HG03175 (cell line): ENCODE results near the gene SIX2.

Experiments used
- ATAC-seq: cut with Tn5 transposase; IDR thresholded peaks from one replicate; pipeline ENCODE4 v1.9.1; 2021; ENCODE audit warnings: mild to moderate bottlenecking, moderate library complexity; ENCODE audit not compliant: unreplicated experiment

Gene SIX2

GRCh38 chr2:45024097-45024496 is 14.8 kb upstream of the SIX2 start:
- no peak for ATAC-seq

- no peak for ATAC-seq
Measured at GRCh38 chr2:45020439-45020838, 11.2 kb upstream of the SIX2 start.

DNA sequence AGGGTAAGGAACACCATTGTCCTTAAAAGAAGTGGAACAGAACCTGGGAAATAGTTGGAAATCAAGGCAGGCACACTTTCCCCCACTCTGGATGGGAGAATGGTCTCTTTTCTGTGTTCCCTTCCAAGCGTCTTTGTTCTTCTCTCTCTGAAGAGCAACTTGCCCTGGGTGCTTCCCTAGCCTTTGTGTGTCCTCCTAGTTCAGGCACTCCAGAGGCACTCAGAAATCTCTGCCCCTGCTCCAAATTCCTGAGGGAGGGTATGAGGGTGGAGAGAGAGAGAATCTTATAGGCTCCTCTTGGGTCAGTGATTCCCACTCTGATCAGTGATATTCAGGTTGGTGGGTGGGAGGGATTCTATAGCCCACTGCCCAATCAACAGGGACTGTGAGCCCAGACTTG is 8.8 kb upstream of the SIX2 start:
- no peak for ATAC-seq

GRCh38 chr2:45014831-45015230 is 5.6 kb upstream of the SIX2 start:
- no peak for ATAC-seq

DNA sequence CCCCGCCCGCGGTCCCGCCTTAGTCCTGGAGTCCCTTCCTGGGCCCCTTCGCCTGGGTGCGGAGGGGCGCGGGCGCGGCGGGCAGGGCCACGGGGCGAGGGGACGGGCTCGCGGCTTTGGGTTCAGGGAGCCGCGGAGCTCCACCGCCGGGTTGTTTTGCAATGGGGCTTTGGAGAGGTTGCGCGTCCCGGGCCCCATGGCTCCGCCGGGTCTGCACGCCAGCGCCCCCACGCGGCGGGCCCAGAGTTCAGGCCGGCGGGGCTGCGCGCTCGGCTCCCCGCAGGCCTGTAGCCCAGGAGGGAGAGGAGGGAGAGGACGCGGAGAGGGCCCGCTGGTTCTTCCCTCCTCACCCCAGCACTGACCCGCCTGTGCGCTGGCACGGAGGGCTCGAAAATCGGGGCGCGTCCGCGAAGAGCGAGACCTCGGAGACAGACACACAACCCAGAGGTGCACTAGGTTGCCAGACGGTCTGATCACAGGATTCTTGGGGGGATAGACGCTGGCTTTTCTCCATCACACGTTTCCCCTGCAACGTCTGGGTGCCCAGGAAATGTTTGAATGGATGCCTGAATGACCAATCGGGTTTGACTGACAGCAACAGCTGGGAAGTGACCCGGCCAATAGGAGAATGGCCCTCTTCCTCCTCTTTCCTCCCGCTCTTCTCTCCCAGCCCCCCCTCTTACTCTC is 4.9 kb upstream of the SIX2 start:
- no peak for ATAC-seq

DNA sequence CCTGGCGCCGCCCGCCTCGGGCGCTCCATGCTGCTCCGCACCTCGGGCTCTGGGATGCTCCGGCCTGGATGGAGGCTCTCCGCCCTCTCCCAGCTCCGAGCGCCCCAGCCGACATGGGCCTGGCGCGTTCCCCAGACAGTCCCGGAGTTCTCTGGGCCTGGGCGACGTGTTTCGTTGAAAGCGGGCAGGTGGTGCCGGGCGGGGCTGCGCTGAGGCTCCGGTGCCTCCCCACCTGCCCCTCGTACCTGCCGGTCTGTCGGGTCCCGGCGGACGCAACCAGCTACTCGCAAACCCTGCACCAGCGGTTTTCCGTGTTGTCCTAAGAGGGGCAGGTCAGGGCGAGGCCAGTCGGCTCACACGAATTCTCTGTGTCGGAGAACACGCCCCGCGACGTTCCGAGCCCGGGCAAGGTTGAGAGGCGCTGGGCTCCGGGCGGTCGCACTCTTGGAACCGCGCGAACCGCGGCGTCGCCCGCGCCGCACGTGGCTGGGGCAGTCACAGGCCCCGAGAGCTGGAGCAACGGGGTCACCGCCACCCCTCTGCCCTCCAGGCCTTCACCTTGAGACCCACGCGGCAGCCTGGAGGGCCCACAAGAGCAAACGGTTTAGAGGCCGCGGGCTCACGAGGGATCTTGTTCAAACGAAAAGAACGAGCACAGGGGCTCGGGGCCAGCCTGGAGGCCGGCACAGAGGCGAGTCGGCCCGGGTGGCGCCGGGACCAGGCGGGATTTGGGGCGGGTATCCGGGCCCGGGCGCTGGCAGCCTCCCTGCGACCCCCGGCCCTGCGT is 4.2 kb upstream of the SIX2 start:
- no peak for ATAC-seq

DNA sequence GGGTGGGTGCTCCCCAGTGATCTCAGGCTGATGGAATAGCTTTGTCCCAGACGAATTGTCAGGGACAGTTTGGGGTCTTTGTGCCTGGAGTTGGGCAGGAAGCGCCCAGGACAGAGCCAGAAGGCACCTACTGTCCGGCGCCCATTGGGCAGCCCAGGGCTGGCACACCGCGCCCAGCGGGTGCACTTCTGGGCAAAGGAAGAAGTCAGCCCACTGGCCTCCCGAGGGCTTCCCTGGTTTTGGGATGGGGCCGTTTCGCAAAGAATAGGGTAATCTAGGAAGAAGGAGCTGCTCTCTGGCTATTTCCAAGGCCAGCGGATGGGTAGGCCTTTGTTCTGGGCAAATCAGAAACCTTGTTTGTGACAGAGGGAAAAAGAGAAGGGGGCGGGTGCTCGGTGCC is 3.5 kb upstream of the SIX2 start:
- ATAC-seq = no peak

- no peak for ATAC-seq
Measured at GRCh38 chr2:45011621-45012602, 2.7 kb upstream of the SIX2 start.

- no peak for ATAC-seq
Measured at GRCh38 chr2:45011121-45011520, 1.9 kb upstream of the SIX2 start.

GRCh38 chr2:45010702-45011012 is 1.4 kb upstream of the SIX2 start:
- no peak for ATAC-seq

DNA sequence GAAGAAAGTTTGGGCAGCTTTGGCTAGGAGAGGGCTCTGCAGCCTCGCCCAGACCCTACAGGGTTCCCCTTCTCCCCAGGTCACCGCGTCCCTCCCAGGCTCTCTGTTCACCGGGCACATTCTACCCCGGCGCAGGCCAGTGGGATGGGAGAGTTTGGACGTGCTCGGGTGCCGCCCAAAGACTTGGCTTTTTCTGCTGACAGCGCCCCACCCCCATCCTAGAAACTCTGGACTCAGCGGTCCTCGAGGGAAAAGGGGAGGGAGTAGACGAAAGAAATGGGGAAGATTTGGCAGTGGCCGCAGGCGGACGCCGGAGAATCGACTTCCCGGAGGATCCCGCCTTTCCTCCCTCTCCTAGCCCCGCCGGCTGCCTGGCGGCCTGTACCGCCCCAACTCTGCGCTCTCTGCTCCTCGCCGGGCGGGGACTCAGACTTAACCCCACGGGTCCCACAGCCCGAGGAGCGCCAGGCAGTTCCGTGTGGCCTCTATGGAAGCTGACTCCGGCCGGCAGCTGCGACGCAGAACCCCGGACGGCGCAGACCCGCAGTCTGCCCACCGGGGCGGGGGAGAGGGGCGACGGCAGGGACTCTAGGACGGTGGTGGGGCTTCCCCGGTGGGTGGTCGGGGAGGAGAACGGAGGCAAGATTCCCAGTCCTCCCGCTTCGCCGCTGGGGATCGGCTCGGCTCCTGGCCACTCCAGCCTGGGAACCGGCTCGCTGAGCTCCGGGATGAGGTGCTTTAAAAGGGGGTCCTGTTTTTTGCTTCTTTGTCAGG is 863 bp upstream of the SIX2 start:
- ATAC-seq = no peak

DNA sequence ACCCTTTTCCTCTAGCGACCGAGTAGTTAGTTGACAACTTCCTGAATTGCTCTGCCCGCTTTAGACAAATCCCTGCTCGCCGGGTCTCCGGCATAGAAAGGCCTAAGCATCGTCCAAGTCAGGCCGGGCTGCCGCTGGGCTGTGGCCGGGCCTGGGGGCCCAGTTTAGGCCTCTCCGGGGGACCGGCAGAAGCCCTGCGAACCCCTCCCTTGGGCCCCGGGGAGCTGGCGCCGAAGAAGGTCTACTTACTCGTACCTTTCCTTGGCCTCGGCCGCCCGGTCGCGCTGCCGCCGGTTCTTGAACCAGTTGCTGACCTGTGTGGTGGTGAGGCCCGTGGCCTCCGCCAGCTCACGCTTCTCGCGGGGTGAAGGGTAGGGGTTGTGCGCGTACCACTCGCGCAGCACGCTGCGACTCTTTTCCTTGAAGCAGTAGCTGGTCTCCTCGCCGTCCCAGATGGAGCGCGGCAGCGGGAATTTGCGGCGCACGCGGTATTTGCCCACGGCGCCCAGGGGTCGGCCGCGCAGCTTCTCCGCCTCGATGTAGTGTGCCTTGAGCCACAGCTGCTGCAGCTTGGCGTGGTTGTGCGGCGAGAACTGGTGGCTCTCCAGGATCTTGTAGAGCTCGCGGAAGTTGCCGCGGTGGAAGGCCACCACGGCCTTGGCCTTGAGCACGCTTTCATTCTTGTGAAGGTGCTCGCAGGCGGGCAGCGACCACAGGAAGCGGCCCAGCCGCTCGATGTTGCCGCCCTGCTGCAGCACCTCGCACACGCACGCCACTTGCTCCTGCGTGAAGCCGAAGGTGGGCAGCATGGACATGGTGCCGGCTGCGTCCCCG is 739 bp downstream of the SIX2 start:
- ATAC-seq = no peak

DNA sequence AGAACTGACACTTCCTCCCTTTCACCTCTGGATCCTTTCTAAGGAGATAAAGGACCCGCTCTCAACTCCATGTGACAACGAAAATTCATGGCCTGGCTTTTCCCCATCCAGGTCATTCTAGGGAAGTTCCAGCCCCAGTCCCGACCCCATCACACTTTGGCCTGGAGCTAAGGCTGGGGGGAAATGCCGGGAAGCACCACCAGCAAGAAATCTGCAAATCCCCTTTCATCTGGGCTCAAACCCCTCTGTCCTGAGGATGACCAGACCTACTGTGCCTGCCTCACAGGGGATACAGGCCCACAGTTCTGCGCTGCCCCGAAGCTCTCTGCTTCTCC is 1.3 kb downstream of the SIX2 start:
- ATAC-seq = no peak

DNA sequence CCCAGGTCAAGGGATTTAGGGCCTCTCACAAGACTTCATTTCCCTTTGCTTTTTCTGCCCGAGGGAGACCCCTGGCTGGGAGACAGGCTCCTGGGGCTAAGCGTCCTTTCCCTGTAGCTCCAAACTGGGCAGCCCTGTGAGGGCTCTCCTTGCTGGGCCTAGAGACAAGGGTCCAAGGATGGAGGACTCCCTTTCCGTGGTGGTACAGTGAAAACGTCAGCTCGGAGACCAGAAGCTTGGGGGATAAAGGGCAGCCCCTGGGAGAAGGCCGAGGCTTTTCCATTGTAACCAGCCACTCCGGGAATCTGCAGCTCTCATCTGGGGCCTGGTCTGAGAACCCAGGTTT is 2.3 kb downstream of the SIX2 start:
- ATAC-seq = no peak

GRCh38 chr2:45006041-45006941 is 3.0 kb downstream of the SIX2 start:
- ATAC-seq = no peak

DNA sequence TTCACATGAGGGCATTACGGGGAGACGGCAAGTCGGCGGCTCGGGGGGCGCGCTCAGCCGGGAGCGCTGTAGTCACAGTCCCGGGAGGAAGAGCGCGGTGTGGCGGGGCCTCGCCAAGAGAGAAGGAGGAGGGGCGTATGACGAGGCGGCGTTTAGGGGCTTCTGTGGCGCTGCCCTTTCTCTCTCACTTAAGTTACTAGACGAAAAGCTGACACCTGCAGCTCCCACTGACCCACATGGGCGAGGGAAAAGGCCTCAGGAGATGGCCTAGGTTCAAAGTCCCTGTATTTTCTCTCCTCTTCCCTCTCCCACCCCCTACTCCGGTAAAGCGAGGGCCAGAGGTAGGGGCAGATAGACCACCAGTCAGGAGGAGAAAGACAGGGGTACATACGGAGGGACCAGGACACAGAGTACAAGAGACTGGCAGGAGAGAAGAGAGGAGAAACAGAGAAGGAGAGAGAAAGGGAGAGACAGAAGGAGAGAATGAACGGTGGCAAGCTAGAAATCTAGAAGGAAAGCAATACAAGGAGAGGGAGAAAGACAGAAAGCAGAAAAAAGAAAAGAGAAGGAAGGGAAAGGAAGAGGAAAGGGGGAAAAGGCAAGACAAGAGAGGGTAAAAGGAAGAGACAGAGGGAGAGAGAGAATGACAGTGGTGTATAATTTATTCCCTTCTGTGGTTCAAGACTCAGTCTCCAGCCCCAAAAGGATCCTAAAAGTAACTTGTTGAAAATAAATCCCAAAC is 3.8 kb downstream of the SIX2 start:
- ATAC-seq = no peak

DNA sequence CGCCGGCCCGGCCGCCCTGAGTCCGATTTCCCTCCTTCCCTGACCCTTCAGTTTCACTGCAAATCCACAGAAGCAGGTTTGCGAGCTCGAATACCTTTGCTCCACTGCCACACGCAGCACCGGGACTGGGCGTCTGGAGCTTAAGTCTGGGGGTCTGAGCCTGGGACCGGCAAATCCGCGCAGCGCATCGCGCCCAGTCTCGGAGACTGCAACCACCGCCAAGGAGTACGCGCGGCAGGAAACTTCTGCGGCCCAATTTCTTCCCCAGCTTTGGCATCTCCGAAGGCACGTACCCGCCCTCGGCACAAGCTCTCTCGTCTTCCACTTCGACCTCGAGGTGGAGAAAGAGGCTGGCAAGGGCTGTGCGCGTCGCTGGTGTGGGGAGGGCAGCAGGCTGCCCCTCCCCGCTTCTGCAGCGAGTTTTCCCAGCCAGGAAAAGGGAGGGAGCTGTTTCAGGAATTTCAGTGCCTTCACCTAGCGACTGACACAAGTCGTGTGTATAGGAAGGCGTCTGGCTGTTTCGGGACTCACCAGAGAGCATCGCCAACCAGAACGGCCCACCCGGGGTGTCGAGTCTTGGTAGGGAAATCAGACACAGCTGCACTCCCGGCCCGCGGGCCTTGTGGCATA is 4.6 kb downstream of the SIX2 start:
- ATAC-seq = no peak
